ENCODE results near the gene MVK.
"Not testable (repeated sequence)": the region's sequence is repeated elsewhere in the genome, so short reads cannot be mapped to it uniquely, and the experiment has no call there.

The MVK gene

DNA sequence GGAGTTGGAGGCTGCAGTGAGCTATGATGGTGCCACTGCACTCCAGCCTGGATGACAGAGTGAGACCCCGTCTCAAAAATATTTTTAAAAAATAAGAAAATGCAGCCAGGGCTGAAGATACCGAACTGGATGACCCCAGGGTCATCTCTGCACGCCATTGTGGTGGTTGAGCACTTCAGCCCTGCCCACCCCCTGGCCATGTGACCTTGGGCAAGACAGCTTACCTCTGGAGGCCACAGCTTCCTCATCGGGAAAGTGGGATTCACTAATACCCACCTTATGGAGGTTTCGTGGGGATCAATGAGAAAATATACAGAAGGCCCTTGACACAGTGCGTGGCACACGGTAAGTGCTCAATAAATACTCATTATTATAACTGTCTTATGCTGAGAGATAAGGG, 25.5 kb downstream of the MVK start:
- H3K4me3 ChIP-seq (ENCODE audit: low read depth, low read length): no peak overlapping the region
- TF ChIP-seq POLR2A (IDR thresholded peaks at IDR 0.05; ENCODE audit: extremely low read depth, insufficient read length) (no peak), MYC (IDR thresholded peaks at IDR 0.05; ENCODE audit: low read depth, low read length) (no peak), MAX (IDR thresholded peaks at IDR 0.05; ENCODE audit: low read depth, low read length) (no peak)
- TF ChIP-seq, protein P1, sequence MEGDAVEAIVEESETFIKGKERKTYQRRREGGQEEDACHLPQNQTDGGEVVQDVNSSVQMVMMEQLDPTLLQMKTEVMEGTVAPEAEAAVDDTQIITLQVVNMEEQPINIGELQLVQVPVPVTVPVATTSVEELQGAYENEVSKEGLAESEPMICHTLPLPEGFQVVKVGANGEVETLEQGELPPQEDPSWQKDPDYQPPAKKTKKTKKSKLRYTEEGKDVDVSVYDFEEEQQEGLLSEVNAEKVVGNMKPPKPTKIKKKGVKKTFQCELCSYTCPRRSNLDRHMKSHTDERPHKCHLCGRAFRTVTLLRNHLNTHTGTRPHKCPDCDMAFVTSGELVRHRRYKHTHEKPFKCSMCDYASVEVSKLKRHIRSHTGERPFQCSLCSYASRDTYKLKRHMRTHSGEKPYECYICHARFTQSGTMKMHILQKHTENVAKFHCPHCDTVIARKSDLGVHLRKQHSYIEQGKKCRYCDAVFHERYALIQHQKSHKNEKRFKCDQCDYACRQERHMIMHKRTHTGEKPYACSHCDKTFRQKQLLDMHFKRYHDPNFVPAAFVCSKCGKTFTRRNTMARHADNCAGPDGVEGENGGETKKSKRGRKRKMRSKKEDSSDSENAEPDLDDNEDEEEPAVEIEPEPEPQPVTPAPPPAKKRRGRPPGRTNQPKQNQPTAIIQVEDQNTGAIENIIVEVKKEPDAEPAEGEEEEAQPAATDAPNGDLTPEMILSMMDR (IDR thresholded peaks at IDR 0.05; ENCODE audit: low read depth, low read length): no peak
- DNase-seq (ENCODE audit: low read depth): no peak

DNA sequence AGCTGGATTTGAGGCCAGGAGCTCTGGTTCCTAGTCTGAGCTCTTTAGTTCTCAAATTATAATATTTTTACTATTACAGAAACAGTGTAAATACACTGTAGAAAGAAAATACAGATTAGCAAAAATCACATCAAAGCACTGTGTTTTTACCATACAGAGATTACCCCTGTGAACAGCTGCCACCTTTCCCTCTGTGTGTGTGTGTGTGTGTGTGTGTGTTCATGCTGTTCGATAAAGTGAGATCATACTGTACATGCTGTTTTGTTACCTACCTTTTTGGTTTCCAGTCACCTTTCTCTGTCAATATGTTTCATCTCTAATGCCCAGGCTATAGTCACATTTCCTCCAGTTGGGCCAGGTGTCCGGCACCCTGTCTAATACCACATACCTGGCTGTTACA, 26.9 kb downstream of the MVK start:
- DNase-seq (ENCODE audit: low read depth): no peak
- H3K4me3 ChIP-seq (ENCODE audit: low read depth, low read length): no peak overlapping the region
- TF ChIP-seq, protein P1 (IDR thresholded peaks at IDR 0.05; ENCODE audit: low read depth, low read length): no peak
- TF ChIP-seq MAX (IDR thresholded peaks at IDR 0.05; ENCODE audit: low read depth, low read length) (no peak), POLR2A (IDR thresholded peaks at IDR 0.05; ENCODE audit: extremely low read depth, insufficient read length) (no peak)

- DNase-seq (ENCODE audit: low read depth): no peak
- no peak overlapping the region for H3K4me3 ChIP-seq (ENCODE audit: low read depth, low read length)
- TF ChIP-seq MYC (IDR thresholded peaks at IDR 0.05; ENCODE audit: low read depth, low read length) (no peak), MAX (IDR thresholded peaks at IDR 0.05; ENCODE audit: low read depth, low read length) (no peak), POLR2A (IDR thresholded peaks at IDR 0.05; ENCODE audit: extremely low read depth, insufficient read length) (no peak)
- TF ChIP-seq, protein P1 (IDR thresholded peaks at IDR 0.05; ENCODE audit: low read depth, low read length): no peak
Observed at GRCh38 chr12:109600995-109601394, 27.4 kb downstream of the MVK start.

GRCh38 chr12:109601557-109601956, 28.0 kb downstream of the MVK start:
- no peak overlapping the region for H3K4me3 ChIP-seq (ENCODE audit: low read depth, low read length)
- DNase-seq (ENCODE audit: low read depth): no peak
- TF ChIP-seq MAX (IDR thresholded peaks at IDR 0.05; ENCODE audit: low read depth, low read length) (no peak), MYC (IDR thresholded peaks at IDR 0.05; ENCODE audit: low read depth, low read length) (no peak), POLR2A (IDR thresholded peaks at IDR 0.05; ENCODE audit: extremely low read depth, insufficient read length) (no peak)
- TF ChIP-seq, protein P1 (IDR thresholded peaks at IDR 0.05; ENCODE audit: low read depth, low read length): no peak

DNA sequence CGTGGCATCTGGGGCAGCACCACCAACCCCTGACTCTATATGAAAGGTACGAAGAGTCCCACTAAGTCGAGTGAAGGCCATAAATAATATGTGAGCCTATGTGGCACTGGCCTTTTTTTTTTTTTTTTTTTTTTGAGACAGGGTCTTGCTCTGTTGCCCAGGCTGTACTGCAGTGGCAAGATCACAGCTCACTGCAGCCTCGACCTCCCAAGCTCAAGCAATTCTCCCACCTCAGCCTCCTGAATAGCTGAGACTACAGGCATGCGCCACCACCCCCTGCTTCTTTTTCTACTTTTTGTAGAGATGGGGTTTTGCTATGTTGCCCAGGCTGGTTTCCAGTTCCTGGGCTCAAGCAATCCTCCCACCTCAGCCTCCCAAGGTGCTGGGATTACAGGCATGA, 28.5 kb downstream of the MVK start:
- H3K4me3 ChIP-seq (ENCODE audit: low read depth, low read length); DNase-seq (ENCODE audit: low read depth): not testable (repeated sequence)

GRCh38 chr12:109604132-109604585, 30.6 kb downstream of the MVK start:
- TF ChIP-seq POLR2A (IDR thresholded peaks at IDR 0.05; ENCODE audit: extremely low read depth, insufficient read length) (no peak), MYC (IDR thresholded peaks at IDR 0.05; ENCODE audit: low read depth, low read length) (no peak), MAX (IDR thresholded peaks at IDR 0.05; ENCODE audit: low read depth, low read length) (no peak)
- TF ChIP-seq, protein P1 (IDR thresholded peaks at IDR 0.05; ENCODE audit: low read depth, low read length): no peak
- no peak for DNase-seq (ENCODE audit: low read depth)
- H3K4me3 ChIP-seq (ENCODE audit: low read depth, low read length): no peak overlapping the region

All from NB4 (cell line).